GM19240 (cell line): Measurements from ENCODE around the gene FURIN.

Experiments used
- DNase-seq: peaks from one replicate; pipeline ENCODE4 v3.0.0; 2011; ENCODE audit warnings: low spot score; ENCODE audit not compliant: insufficient read length

FURIN gene

GRCh38 chr15:90882781-90883525 lies 14.6 kb downstream of the FURIN start:
- no peak for DNase-seq

GRCh38 chr15:90883526-90883975 lies 15.2 kb downstream of the FURIN start:
- DNase-seq, result no peak

GRCh38 chr15:90883976-90884718 lies 15.8 kb downstream of the FURIN start, which contains the start of gene FES:
FES (plus strand) TSS chr15:90884504; CDS start chr15:90885046, 542 bp downstream.
- no peak for DNase-seq

- no peak for DNase-seq
These were observed 16.5 kb downstream of the FURIN start for GRCh38 chr15:90884719-90885431.

- peak; percentile 56 for DNase-seq
These were observed 17.3 kb downstream of the FURIN start for GRCh38 chr15:90885432-90886290.

- no peak for DNase-seq
These were observed 17.9 kb downstream of the FURIN start for GRCh38 chr15:90886291-90886614.

- no peak for DNase-seq
These were observed 18.7 kb downstream of the FURIN start for GRCh38 chr15:90887037-90887481.

- no peak for DNase-seq
These were observed 20.9 kb downstream of the FURIN start for GRCh38 chr15:90889313-90889730.

- DNase-seq, result no peak
These were observed 21.5 kb downstream of the FURIN start for GRCh38 chr15:90889736-90890456.

- DNase-seq, result no peak
These were observed 22.5 kb downstream of the FURIN start for GRCh38 chr15:90890839-90891238.

GRCh38 chr15:90891346-90891949 lies 23.1 kb downstream of the FURIN start:
- DNase-seq, result no peak

GRCh38 chr15:90892023-90892422 lies 23.6 kb downstream of the FURIN start:
- DNase-seq, result no peak

GRCh38 chr15:90892498-90893174 lies 24.2 kb downstream of the FURIN start:
- no peak for DNase-seq

GRCh38 chr15:90893175-90894090 lies 25.0 kb downstream of the FURIN start:
- no peak for DNase-seq

- no peak for DNase-seq
These were observed 27.3 kb downstream of the FURIN start for GRCh38 chr15:90895571-90896117.

GRCh38 chr15:90897131-90897655 lies 28.8 kb downstream of the FURIN start:
- DNase-seq, result peak; percentile 60

- no peak for DNase-seq
These were observed 33.0 kb downstream of the FURIN start for GRCh38 chr15:90901175-90902039.
